WERI-Rb-1 (cell line): ENCODE data around the gene OR2T35.
"Not testable (repeated sequence)": the region's sequence is repeated elsewhere in the genome, so short reads cannot be mapped to it uniquely, and the experiment has no call there.

Source experiments
- DNase-seq: peaks from one replicate; pipeline ENCODE4 v3.0.0-alpha.2; 2020
- H3K27ac ChIP-seq: fragments of 250-450 bp; sonication (Bioruptor Pico); 2 replicates; pipeline ENCODE4 v1.5.1; 2020; ENCODE audit warnings: mild to moderate bottlenecking, moderate library complexity
- H3K27me3 ChIP-seq: fragments of 250-450 bp; sonication (Bioruptor Pico); 2 replicates; pipeline ENCODE4 v1.5.1; 2021; ENCODE audit warnings: mild to moderate bottlenecking, low read depth, moderate library complexity; ENCODE audit not compliant: insufficient read depth, severe bottlenecking
- H3K36me3 ChIP-seq: fragments of 250-450 bp; sonication (Bioruptor Pico); 2 replicates; pipeline ENCODE4 v1.5.1; 2020; ENCODE audit warnings: mild to moderate bottlenecking, moderate library complexity
- H3K4me3 ChIP-seq: 2 replicates; pipeline ENCODE4 v1.5.1; 2011; ENCODE audit warnings: low read depth, mild to moderate bottlenecking, control low read depth, low read length
- H3K9me3 ChIP-seq: fragments of 250-450 bp; sonication (Bioruptor Pico); 2 replicates; pipeline ENCODE4 v1.5.1; 2021; ENCODE audit warnings: mild to moderate bottlenecking, moderate library complexity; ENCODE audit not compliant: severe bottlenecking
- TF ChIP-seq, protein P1 (sequence below): IDR thresholded peaks from 2 replicates; pipeline ENCODE4 v1.5.1; 2011; ENCODE audit warnings: low read depth, mild to moderate bottlenecking, control low read depth, inconsistent platforms, low read length

Gene OR2T35

DNA sequence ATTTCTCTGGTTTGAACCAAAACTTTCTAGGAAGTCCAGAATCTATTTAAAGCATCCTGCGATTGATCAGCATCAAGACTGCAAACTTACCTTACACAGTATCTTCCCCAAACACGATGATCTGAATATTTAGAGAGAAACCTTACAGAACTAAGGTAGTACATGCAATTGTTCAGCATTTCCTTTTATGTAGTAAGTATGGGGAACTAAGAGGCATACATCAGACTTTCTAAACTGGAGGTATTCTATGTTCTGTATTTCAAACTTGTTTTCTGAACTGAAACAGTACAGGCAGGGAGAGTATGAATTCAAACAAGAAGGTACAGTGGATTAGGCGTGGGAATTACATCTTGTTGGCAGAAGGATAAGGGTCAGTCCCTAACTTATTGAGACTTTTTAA lies 10.3 kb upstream of the OR2T35 start, which contains the start of gene OR2T27:
Gene OR2T27 (minus strand): TSS at position 175 of the 400 bp plus-strand sequence. CDS start 4,644 bp downstream, outside the sequence.
- DNase-seq, H3K27me3 ChIP-seq, H3K9me3 ChIP-seq, H3K4me3 ChIP-seq, H3K36me3 ChIP-seq, H3K27ac ChIP-seq: not testable (repeated sequence)

DNA sequence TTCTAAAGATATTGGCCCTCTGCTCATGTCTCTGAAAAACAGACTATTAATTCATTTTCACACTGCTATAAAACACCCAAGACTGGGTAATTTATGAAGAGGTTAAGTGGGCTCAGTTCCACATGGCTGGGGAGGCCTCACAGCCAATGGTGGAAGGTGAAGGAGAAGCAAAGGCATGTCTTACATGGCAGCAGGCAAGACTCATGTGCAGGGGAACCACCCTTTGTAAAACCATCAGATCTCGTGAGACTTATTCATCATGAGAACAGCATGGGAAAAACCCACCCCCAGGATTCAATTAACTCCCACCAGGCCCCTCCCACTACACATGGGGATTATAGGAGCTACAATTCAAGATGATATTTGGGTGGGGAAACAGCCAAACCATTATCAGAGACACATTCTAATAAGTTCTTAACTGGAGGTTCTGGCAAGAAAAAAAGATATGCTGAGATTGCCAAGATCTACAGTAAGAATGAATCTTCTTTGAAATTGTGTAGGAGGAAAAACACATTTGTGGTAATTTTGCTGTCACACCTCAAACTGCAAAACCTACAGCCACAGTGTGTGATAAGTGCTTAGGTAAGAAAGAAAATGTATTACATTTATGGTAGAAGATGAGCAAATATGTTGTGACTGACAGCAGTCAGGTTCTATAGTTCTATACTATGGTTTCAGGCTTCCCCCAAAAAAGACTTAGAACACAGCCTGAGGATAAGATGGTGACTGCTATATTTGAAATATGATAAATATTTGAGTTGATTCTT lies 3.9 kb upstream of the OR2T35 start:
- not testable (repeated sequence) for H3K9me3 ChIP-seq, H3K36me3 ChIP-seq, H3K4me3 ChIP-seq, DNase-seq, H3K27ac ChIP-seq, H3K27me3 ChIP-seq

DNA sequence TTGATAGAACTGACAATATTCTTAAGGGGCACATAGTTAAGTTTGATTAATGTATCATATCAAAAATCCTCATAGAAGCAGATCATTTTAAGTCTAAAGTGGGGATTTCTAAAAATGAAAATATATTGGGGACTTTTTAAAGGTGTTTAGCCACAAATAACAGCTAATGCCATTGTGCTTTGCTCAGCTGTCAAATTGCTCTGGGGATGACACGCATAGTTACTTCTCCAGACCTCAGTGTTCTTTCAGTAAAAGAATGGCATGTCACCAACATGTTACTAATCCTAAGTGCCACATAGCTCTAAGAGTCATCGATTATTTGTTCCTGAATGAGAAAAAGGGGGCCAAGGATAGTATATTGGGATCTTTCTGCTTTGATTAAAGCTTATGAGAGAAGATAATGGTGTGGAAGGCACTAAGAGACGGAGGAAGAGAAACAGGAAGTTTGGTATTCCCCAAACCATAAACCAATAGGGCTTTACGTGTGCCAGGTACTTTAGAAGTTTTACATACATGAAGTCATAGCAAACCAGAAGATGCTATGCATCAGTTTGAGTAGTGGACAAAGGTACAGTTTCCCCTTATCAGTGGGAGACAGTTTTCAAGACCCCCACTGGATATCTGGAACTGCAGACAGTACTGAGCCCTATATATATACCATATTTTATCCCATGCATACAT lies 2.0 kb downstream of the OR2T35 start:
- H3K36me3 ChIP-seq, DNase-seq, H3K4me3 ChIP-seq, H3K9me3 ChIP-seq, H3K27me3 ChIP-seq, H3K27ac ChIP-seq: not testable (repeated sequence)

DNA sequence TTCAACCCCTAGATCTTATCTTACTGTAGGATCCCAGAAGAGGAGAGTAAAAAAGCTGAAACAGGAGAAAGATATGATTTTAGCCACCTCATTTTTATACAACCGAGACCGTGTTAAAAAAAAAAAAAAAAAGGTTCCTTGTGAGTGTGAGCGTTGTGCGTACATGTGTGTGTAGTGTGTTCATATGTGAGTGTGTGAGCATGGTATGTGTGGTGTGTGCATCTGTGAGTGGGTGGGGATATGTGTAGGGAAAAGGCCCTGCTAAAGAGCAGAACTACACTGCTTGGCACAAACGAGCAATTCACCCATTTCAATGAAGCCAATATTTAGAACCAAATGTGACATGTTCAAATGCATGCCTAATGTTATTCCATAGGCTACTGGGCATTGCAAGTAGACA lies 3.5 kb downstream of the OR2T35 start:
- H3K36me3 ChIP-seq, H3K9me3 ChIP-seq, H3K27me3 ChIP-seq, DNase-seq, H3K27ac ChIP-seq, H3K4me3 ChIP-seq: not testable (repeated sequence)

DNA sequence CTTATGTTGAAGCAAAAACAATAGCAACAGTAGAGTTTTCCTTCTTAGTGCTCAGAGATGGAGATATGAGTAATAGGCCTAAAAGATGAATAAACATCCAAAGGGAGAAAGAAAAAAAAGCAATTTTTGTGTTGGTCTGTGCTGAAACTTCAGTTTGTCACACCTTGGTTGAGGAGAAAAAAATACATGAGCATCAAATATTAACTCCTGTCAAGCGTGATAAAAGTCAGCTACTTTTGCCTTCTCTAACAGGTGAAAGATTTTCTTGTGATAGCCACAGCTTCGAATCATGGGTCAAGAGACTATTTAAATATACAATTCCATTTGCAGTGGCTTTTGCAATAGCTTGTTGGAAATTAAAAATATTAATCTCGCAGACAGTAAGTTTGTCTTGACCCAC lies 4.2 kb downstream of the OR2T35 start:
- not testable (repeated sequence) for H3K36me3 ChIP-seq, H3K27me3 ChIP-seq, H3K4me3 ChIP-seq, H3K27ac ChIP-seq, H3K9me3 ChIP-seq, DNase-seq

DNA sequence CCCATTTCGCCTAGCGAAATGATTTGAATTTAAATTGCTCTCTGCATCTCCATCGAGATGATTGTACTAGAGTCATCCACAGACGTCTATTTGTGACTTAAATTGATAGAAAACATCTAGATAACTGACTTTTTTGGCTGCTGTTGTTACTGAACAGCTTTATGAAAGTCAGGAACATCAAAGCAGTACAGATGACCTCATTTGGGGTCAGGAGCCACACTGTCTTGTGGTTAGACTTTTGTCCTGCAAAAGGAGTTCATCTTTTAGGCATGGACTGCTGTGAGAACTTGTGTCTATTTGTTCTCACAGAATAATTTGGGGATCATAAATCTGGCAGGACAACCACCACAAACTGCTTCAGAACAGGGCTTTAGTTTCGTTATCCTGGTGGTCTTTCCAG lies 5.4 kb downstream of the OR2T35 start:
- H3K36me3 ChIP-seq, DNase-seq, H3K4me3 ChIP-seq, H3K9me3 ChIP-seq, H3K27ac ChIP-seq, H3K27me3 ChIP-seq: not testable (repeated sequence)

DNA sequence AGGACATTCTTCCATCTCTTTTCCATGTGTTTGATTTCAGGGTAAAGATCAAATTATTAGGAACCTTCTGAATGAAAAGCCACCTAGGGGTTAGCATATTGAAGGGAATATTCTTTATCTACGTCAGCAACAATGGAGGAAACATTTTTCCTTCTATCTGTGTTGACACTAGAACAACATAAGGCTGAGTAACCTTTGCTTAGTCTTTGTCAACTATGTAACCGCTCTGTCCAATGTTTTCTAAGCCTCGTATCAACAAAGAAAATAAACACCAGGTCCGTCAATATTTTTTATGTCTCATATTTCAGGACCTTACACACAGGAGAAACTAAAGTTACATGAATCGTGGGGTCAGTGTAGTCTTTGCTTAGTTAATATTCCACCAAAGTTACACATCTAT lies 8.5 kb downstream of the OR2T35 start:
- H3K27me3 ChIP-seq, H3K4me3 ChIP-seq, H3K36me3 ChIP-seq, H3K9me3 ChIP-seq, DNase-seq, H3K27ac ChIP-seq: not testable (repeated sequence)

DNA sequence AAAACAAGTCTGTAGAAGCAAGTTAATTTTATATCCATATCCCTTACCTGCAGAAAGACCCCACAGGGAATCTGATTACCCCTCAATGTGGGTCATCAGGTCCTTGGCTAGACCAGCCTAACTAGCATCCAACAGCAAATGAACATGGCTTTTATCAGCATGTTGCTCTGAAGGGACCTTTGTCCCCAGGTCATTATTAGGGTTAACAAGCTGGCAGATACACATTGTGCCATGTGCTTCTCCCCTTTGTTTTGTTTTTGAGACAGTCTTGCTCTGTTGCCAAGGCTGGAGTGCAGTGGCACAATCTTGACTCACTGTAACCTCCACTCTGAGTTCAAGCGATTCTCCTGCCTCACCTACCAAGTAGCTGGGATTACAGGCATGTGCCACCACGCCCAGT lies 10.1 kb downstream of the OR2T35 start, which contains the start of gene OR2T11:
Gene OR2T11 (minus strand): TSS at position 101 of the 400 bp plus-strand sequence. CDS start 7,963 bp downstream, outside the sequence.
- not testable (repeated sequence) for H3K36me3 ChIP-seq, H3K9me3 ChIP-seq, H3K27ac ChIP-seq, H3K4me3 ChIP-seq, DNase-seq
- H3K27me3 ChIP-seq: peaks cover 19% of the 10 kb centered on the region

DNA sequence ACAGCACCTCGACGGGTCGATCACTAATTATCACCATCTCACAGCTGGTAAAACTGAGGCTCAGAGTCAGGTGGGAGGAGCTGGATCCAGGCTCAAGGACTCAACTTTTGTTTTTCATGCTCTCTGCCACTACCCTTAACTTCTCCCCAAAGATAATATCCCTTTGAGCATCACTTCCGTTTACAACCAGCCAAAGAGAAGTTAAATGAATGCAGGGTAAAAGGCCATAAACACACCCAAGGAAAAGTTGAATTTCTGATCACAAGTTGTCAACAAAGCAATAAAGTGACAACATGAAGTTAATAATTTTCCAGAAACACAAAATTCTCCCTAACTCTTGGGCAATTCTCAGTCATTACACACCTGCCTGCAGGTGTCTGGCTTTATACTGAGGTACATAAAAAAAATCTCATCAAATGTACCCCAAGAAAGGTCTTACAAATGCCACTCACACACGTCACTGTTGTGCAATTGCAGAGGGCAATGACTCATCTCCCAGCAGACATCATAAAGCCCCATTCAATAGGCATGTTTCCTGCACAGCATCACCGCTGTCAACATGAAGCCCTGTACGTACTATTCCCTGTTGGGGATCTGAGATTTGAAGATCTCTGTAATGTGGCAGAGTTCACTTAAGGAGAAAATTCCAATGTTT lies 13.6 kb downstream of the OR2T35 start:
- no peak for DNase-seq
- Histone ChIP-seq H3K27me3 (peaks cover 53% of the 10 kb centered on the region), H3K9me3 (no peaks in the 10 kb centered on the region), H3K36me3 (no peaks in the 10 kb centered on the region), H3K4me3 (no peak overlapping the region), H3K27ac (no peak overlapping the region)
- TF ChIP-seq, protein P1, sequence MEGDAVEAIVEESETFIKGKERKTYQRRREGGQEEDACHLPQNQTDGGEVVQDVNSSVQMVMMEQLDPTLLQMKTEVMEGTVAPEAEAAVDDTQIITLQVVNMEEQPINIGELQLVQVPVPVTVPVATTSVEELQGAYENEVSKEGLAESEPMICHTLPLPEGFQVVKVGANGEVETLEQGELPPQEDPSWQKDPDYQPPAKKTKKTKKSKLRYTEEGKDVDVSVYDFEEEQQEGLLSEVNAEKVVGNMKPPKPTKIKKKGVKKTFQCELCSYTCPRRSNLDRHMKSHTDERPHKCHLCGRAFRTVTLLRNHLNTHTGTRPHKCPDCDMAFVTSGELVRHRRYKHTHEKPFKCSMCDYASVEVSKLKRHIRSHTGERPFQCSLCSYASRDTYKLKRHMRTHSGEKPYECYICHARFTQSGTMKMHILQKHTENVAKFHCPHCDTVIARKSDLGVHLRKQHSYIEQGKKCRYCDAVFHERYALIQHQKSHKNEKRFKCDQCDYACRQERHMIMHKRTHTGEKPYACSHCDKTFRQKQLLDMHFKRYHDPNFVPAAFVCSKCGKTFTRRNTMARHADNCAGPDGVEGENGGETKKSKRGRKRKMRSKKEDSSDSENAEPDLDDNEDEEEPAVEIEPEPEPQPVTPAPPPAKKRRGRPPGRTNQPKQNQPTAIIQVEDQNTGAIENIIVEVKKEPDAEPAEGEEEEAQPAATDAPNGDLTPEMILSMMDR: no peak
